WI38 (cell line): ENCODE measurements around the gene PPP1R14C.
"Not testable (repeated sequence)": the region's sequence is repeated elsewhere in the genome, so short reads cannot be mapped to it uniquely, and the experiment has no call there.

Experiments
- H3K4me3 ChIP-seq: 2 replicates; pipeline ENCODE4 v1.5.1; 2011; ENCODE audit warnings: low read depth, mild to moderate bottlenecking, control low read depth, low read length
- CTCF ChIP-seq: IDR thresholded peaks from 2 replicates; pipeline ENCODE4 v1.5.1; 2012; ENCODE audit warnings: low read depth, mild to moderate bottlenecking, control low read depth, low read length

Gene PPP1R14C

GRCh38 chr6:150176659-150177058 is 33.8 kb downstream of the PPP1R14C start:
- no peak overlapping the region for H3K4me3 ChIP-seq
- TF ChIP-seq CTCF: no peak

DNA sequence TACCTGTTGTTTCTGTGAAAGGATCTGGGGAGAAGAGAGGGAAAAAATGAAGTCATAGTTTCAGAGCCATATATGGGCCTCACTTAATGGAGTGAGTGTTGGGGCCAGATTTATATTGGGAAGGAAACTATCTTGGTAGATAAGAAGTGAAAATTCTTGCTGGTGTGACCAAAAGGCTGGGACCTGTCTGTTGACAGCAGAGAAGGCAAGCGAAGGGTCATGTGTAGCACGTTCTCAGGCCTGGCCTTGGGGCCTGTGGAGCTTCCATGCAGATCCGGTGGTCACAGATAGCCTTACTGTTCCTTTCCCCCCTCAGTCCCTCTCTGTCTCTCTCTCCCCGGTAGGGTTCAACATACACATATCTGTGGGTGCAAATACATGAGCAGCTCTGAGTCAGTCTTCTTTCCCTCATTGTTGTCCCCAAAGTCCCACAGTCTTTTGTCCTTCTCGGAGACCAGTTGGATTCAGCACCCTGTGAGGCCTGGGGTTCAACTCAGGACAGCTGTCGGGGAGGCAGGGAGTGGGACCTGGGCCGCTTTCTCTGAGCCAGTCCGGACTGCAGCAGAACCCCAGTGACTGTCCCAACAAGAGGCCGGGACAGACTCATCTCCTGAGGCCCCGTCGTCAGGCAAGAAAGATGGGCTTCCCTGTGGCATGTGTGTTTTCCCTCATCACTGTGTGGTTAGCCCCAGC is 34.6 kb downstream of the PPP1R14C start:
- TF ChIP-seq CTCF: no peak
- no peak overlapping the region for H3K4me3 ChIP-seq

GRCh38 chr6:150177952-150178520 is 35.2 kb downstream of the PPP1R14C start:
- H3K4me3 ChIP-seq: no peak overlapping the region
- no peak for TF ChIP-seq CTCF

DNA sequence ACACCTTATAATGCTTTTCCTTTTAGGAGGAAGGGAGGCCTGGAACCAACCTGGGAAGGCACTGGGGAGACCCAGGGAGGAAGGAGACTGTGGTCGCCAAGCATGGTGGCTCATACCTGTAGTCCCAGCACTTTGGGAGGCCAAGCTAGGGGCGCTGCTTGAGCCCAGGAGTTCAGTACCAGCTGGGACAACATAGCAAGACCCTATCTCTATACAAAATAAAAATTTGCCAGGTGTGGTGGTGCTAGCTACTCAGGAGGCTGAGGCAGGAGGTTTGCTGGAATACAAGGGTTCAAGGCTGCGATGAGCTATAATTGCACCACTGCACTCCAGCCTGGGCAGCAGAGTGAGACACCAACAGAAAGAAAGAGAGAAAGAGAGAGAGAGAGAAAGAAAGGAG is 36.2 kb downstream of the PPP1R14C start:
- no peak overlapping the region for H3K4me3 ChIP-seq
- TF ChIP-seq CTCF: no peak

DNA sequence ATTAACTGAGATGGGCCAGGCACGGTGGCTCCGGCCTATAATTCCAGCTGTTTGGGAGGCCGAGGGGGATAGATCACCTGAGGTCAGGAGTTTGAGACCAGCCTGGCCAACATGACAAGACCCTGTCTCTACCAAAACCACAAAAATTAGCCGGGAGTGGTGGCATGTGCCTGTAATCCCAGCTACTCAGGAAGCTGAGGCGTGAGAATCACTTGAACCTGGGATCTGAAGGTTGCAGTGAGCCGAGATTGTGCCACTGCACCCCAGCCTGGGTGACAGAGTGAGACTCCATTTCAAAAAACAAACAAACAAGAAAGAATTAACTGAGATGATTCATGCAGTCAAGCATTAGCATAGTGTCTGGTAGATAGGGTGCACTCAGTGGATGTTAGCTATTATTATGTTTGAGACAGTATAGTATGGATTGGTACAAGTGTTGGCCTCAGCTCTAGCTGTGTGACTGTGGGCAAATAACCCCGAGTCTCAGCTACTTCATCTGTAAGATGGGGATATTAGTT is 37.1 kb downstream of the PPP1R14C start:
- not testable (repeated sequence) for H3K4me3 ChIP-seq

DNA sequence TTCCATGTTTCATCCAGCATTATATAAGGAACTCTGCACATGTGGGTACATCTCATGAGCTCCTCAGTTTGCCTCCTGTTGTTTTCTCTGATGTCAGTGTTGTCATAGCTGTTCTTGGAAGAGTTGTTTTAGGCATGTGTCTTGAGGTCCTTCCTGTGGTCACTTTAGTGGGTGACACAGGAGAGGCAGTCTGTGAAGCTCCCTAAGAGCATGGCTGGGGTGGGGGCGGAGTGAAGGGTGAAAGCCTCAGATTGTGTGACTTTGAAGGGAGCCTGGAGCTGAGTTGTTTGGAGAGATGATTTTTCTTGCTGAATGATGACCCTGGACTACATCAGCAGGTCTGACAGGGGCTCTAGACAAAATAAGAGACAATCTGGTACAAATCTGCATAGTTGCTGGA is 37.7 kb downstream of the PPP1R14C start:
- H3K4me3 ChIP-seq: no peak overlapping the region
- no peak for TF ChIP-seq CTCF

DNA sequence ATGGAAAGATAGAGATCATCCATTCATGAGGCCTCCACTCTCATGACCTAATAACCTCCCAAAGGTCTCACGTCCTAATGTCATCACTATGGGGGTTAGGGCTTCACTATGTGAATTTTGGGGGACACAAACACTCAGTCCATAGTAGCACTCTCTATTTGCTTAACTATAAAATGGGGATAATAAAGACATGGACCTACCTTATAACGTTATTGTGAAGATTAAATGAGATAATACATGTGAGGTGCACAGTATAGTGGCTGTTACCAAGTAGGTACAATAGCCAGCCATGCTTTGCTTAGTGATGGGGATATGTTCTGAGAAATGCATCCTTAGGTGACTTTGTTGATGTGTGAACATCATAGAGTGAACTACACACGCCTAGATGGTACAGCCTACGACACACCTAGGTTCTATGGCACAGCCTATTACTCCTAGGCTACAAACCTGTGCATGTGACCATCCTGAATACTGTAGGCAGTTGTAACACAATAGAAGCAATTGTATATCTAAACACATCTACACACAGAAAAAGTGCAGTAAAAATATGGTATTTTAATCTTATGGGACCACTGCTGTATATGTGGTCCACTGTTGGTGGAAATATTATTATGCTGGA is 39.7 kb downstream of the PPP1R14C start:
- H3K4me3 ChIP-seq: no peak overlapping the region
- TF ChIP-seq CTCF: no peak
